K562 (cell line): ENCODE measurements around the gene KBTBD4. TPM values are rescaled to one million over a fixed set of nuclear protein-coding genes. Genes with fewer than 3 reads are reported as not detected.

Source experiments
- ARHGAP35 ChIP-seq: fragments of 450-650 bp; IDR thresholded peaks from 2 replicates; pipeline ENCODE4 v1.6.1; 2018; ENCODE audit not compliant: partially characterized antibody
- DEAF1 ChIP-seq: fragments of 450-650 bp; formaldehyde crosslinking; IDR thresholded peaks from 2 replicates; pipeline ENCODE4 v1.4.0; 2020; ENCODE audit warnings: mild to moderate bottlenecking, moderate library complexity
- ELF1 ChIP-seq: fragments of 200-800 bp; sonication (Bioruptor generic); IDR thresholded peaks from 2 replicates; pipeline ENCODE4 v1.6.1; 2016; ENCODE audit warnings: missing genetic modification characterization, missing compliant biosample characterization
- GATAD2A ChIP-seq: fragments of 450-650 bp; IDR thresholded peaks from 2 replicates; pipeline ENCODE4 v1.6.1; 2017
- MIER1 ChIP-seq: fragments of 450-650 bp; IDR thresholded peaks from 2 replicates; pipeline ENCODE4 v1.6.1; 2016; ENCODE audit warnings: antibody characterized with exemption, mild to moderate bottlenecking, low read depth
- NCOA4 ChIP-seq: fragments of 450-650 bp; IDR thresholded peaks from 2 replicates; pipeline ENCODE4 v1.6.1; 2018; ENCODE audit warnings: mild to moderate bottlenecking; ENCODE audit not compliant: partially characterized antibody
- NFRKB ChIP-seq: fragments of 450-650 bp; IDR thresholded peaks from 2 replicates; pipeline ENCODE4 v1.6.1; 2016; ENCODE audit warnings: low read depth
- PBX2 ChIP-seq, 2 experiments: IDR thresholded peaks in 1 of 2; conservative IDR thresholded peaks in 1 of 2; 2 replicates each; pipeline ENCODE4 v1.6.1; 2016; ENCODE audit warnings: low read depth in 2 of 2, mild to moderate bottlenecking in 1 of 2, missing compliant biosample characterization in 1 of 2, missing genetic modification characterization in 1 of 2, moderate library complexity in 1 of 2
- POLR2A ChIP-seq: fragments of 450-650 bp; conservative IDR thresholded peaks from 2 replicates; pipeline ENCODE4 v1.6.1; 2016
- POLR2B ChIP-seq: fragments of 450-650 bp; IDR thresholded peaks from 2 replicates; pipeline ENCODE4 v1.6.1; 2018; ENCODE audit warnings: low read depth; ENCODE audit not compliant: partially characterized antibody
- POLR3G ChIP-seq: IDR thresholded peaks from 2 replicates; pipeline ENCODE4 v1.6.1; 2011; ENCODE audit not compliant: insufficient read length, insufficient replicate concordance; ENCODE audit errors: extremely low read depth
- SOX6 ChIP-seq: fragments of 450-650 bp; IDR thresholded peaks from 2 replicates; pipeline ENCODE4 v1.6.1; 2014; ENCODE audit warnings: mild to moderate bottlenecking
- STAG1 ChIP-seq: sonication (generic); formaldehyde crosslinking; IDR thresholded peaks from 2 replicates; pipeline ENCODE4 v1.5.0; 2020; ENCODE audit warnings: missing genetic modification reagents, borderline replicate concordance
- TEAD1 ChIP-seq, 2 experiments: fragments of 450-650 bp in 1 of 2; sonication (generic) in 1 of 2; formaldehyde crosslinking; IDR thresholded peaks; 2 replicates each; pipeline versions ENCODE4 v1.4.0 to v1.8.0; 2020 to 2022; ENCODE audit warnings: mild to moderate bottlenecking in 2 of 2, missing genetic modification reagents in 1 of 2
- WHSC1 ChIP-seq: IDR thresholded peaks from one replicate; pipeline ENCODE4 v1.6.1; 2012; ENCODE audit warnings: low read length, control low read depth, inconsistent platforms
- ZNF140 ChIP-seq: fragments of 250-450 bp; sonication (Bioruptor Pico); IDR thresholded peaks from 2 replicates; pipeline ENCODE4 v1.8.0; 2021; ENCODE audit warnings: moderate library complexity, mild to moderate bottlenecking, inconsistent platforms
- ZNF175 ChIP-seq: fragments of 200-800 bp; sonication (Bioruptor generic); IDR thresholded peaks from 2 replicates; pipeline ENCODE4 v1.6.1; 2016; ENCODE audit warnings: low read depth, mild to moderate bottlenecking, missing genetic modification characterization, missing compliant biosample characterization
- ZNF3 ChIP-seq: fragments of 250-450 bp; sonication (Bioruptor Pico); IDR thresholded peaks from 2 replicates; pipeline ENCODE4 v1.5.0; 2021; ENCODE audit warnings: mild to moderate bottlenecking, moderate library complexity
- ZNF408 ChIP-seq: fragments of 250-450 bp; sonication (Bioruptor Pico); IDR thresholded peaks from 2 replicates; pipeline ENCODE4 v1.4.0; 2020; ENCODE audit warnings: low read depth, mild to moderate bottlenecking, moderate library complexity
- ZNF609 ChIP-seq: sonication (generic); formaldehyde crosslinking; IDR thresholded peaks from 2 replicates; pipeline ENCODE4 v1.8.1; 2023; ENCODE audit warnings: missing genetic modification reagents, mild to moderate bottlenecking, borderline replicate concordance
- ZNF77 ChIP-seq: fragments of 250-450 bp; sonication (Bioruptor Pico); IDR thresholded peaks from 2 replicates; pipeline ENCODE4 v1.5.0; 2020
- polyA plus RNA-seq, 8 experiments: library from polyadenylated mRNA; depleted of rRNA in 4 of 8; stranded (reverse) in 5 of 8; unstranded in 3 of 8; fragments of >200 nt; fragmentation: Nextera tagmentation in 2 of 8; fragmentation: Illumina TruSeq in 1 of 8; extraction: Ambion mirVana in 2 of 8; extraction: Trizol in 1 of 8; gene quantifications; 2 replicates each; pipeline versions ENCODE4 v1.2.1 to v1.2.3, GENCODE V29; 2011 to 2014; ENCODE audit warnings: inconsistent platforms in 1 of 8, missing spikeins in 1 of 8
- total RNA-seq, 7 experiments: library from RNA; depleted of rRNA in 6 of 7; stranded (reverse); fragments of >200 nt in 6 of 7; fragmentation: Illumina TruSeq in 2 of 7; extraction: Trizol in 2 of 7; gene quantifications; 2 replicates each; pipeline versions ENCODE4 v1.2.1 to v1.2.3, GENCODE V29; 2011 to 2021; ENCODE audit warnings: low replicate concordance in 1 of 7

The KBTBD4 gene
- total and polyA plus RNA-seq, 9 of the 15 experiments (the other 6 are each of a cell fraction or from before 2014, with no cell fraction given) = 7.0 to 33.9 (median 13.3) TPM

- TF ChIP-seq DEAF1 = peak; percentile 58; the same call in 1 of the 2 replicates
- no peak for TF ChIP-seq TEAD1 (CRISPR knock-in tag; IDR thresholded peaks at IDR 0.05)
- TF ChIP-seq NFRKB = no peak
- no peak for TF ChIP-seq ARHGAP35
- no peak for TF ChIP-seq ELF1 (tag)
- no peak for TF ChIP-seq POLR2B
- no peak for TF ChIP-seq ZNF609 (CRISPR knock-in tag)
- no peak for TF ChIP-seq POLR3G
- no peak for TF ChIP-seq ZNF77
- TF ChIP-seq ZNF3 (CRISPR knock-in tag) = no peak
- no peak for TF ChIP-seq GATAD2A
- TF ChIP-seq MIER1 = no peak
- no peak for TF ChIP-seq ZNF408 (CRISPR knock-in tag)
- peak; percentile 27; the same call in 1 of the 2 replicates for TF ChIP-seq STAG1
- no peak for TF ChIP-seq ZNF140 (CRISPR knock-in tag)
- peak; percentile 28; the same call in 1 of the 2 replicates for TF ChIP-seq POLR2A
- TF ChIP-seq PBX2 (CRISPR knock-in tag; IDR thresholded peaks at IDR 0.05; ENCODE audit: low read depth) = no peak
- no peak for TF ChIP-seq PBX2 (tag; conservative IDR thresholded peaks at IDR 0.05; ENCODE audit: low read depth)
- no peak for TF ChIP-seq ZNF175 (CRISPR knock-in tag)
- no peak for TF ChIP-seq SOX6
- no peak for TF ChIP-seq NCOA4
- no peak for TF ChIP-seq WHSC1
Observed at GRCh38 chr11:47616726-47617416, 38.1 kb upstream of the KBTBD4 start (continued).
